ENCODE measurements around the gene SULT2B1. TPM values are rescaled to one million over a fixed set of nuclear protein-coding genes. Genes with fewer than 3 reads are reported as not detected.

The SULT2B1 gene
- total and polyA plus RNA-seq, 2 of the 4 experiments (the other 2 are of a cell fraction), result 0.09 TPM; not detected in 1

DNA sequence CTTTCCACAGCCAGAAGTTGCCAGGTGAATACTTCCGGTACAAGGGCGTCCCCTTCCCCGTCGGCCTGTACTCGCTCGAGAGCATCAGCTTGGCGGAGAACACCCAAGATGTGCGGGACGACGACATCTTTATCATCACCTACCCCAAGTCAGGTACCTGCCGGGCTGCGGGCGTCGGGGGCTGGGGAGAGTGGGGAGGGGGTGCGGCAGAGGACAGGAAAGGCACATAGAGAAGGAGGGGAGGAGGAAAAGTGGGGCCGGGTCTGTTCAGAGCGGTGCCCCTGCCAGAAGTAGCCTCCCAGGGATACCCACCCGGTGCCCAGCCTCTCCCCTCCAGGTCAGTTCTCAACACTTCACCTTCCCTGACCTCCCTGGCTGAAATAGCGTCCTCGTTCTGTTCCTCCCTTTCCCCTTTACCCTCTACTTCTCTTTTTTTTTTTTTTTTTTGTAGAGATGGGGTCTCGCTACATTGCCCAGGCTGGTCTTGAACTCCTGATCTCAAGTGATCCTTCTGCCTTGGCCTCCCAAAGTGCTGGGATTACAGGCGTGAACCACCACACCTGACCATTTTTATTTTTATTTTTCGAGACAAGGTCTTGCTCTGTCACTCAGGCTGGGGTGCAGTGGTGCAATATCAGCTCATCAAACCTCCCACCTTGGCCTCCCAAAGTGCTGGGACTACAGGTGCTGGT lies 24.1 kb downstream of the SULT2B1 start:
- BruUV-seq (replicated peaks), result no TSS peak
- no peak overlapping the region for H2BK120ac ChIP-seq (ENCODE audit: low read depth, low read length)
- ChIA-PET CTCF (no interaction called here), POLR2A (ENCODE audit: unreplicated experiment) (no interaction called here)
- no peaks in the 10 kb centered on the region for H3K36me3 ChIP-seq (ENCODE audit: control insufficient read depth, insufficient read depth, low read length)
- TF ChIP-seq BHLHE40 (IDR thresholded peaks at IDR 0.05; ENCODE audit: low read depth, low read length) (no peak), MAZ (IDR thresholded peaks at IDR 0.05; ENCODE audit: borderline replicate concordance, low read depth, low read length) (no peak), SMC3 (IDR thresholded peaks at IDR 0.05; ENCODE audit: low read depth, low read length) (no peak), RFX5 (IDR thresholded peaks at IDR 0.05; ENCODE audit: low read depth, low read length) (no peak), POLR2A (IDR thresholded peaks at IDR 0.05; ENCODE audit: low read depth, low read length) (no peak), CEBPB (IDR thresholded peaks at IDR 0.05; ENCODE audit: low read depth, low read length) (no peak), NFE2L2 (IDR thresholded peaks at IDR 0.05; ENCODE audit: low read depth, low read length) (no peak), RAD21 (IDR thresholded peaks at IDR 0.05; ENCODE audit: low read length) (no peak), FOS (IDR thresholded peaks at IDR 0.05; ENCODE audit: low read depth, low read length) (no peak), MAFK (IDR thresholded peaks at IDR 0.05; ENCODE audit: low read depth, low read length) (no peak), CHD1 (IDR thresholded peaks at IDR 0.05; ENCODE audit: low read depth, low read length) (no peak), MXI1 (IDR thresholded peaks at IDR 0.05; ENCODE audit: borderline replicate concordance, low read depth, low read length) (no peak), RCOR1 (IDR thresholded peaks at IDR 0.05; ENCODE audit: insufficient replicate concordance, low read length) (no peak)
- TF ChIP-seq, protein P1, sequence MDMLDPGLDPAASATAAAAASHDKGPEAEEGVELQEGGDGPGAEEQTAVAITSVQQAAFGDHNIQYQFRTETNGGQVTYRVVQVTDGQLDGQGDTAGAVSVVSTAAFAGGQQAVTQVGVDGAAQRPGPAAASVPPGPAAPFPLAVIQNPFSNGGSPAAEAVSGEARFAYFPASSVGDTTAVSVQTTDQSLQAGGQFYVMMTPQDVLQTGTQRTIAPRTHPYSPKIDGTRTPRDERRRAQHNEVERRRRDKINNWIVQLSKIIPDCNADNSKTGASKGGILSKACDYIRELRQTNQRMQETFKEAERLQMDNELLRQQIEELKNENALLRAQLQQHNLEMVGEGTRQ (IDR thresholded peaks at IDR 0.05; ENCODE audit: low read depth, low read length), result no peak
- TF ChIP-seq, protein P2, sequence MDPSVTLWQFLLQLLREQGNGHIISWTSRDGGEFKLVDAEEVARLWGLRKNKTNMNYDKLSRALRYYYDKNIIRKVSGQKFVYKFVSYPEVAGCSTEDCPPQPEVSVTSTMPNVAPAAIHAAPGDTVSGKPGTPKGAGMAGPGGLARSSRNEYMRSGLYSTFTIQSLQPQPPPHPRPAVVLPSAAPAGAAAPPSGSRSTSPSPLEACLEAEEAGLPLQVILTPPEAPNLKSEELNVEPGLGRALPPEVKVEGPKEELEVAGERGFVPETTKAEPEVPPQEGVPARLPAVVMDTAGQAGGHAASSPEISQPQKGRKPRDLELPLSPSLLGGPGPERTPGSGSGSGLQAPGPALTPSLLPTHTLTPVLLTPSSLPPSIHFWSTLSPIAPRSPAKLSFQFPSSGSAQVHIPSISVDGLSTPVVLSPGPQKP (IDR thresholded peaks at IDR 0.05; ENCODE audit: borderline replicate concordance, low read depth, low read length), result no peak
- TF ChIP-seq, protein P3, sequence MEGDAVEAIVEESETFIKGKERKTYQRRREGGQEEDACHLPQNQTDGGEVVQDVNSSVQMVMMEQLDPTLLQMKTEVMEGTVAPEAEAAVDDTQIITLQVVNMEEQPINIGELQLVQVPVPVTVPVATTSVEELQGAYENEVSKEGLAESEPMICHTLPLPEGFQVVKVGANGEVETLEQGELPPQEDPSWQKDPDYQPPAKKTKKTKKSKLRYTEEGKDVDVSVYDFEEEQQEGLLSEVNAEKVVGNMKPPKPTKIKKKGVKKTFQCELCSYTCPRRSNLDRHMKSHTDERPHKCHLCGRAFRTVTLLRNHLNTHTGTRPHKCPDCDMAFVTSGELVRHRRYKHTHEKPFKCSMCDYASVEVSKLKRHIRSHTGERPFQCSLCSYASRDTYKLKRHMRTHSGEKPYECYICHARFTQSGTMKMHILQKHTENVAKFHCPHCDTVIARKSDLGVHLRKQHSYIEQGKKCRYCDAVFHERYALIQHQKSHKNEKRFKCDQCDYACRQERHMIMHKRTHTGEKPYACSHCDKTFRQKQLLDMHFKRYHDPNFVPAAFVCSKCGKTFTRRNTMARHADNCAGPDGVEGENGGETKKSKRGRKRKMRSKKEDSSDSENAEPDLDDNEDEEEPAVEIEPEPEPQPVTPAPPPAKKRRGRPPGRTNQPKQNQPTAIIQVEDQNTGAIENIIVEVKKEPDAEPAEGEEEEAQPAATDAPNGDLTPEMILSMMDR (conservative IDR thresholded peaks at IDR 0.05; ENCODE audit: low read depth, low read length), result no peak
- H3K4me3 ChIP-seq (ENCODE audit: insufficient read depth, low read depth, low read length), result no peak overlapping the region
- H4K20me1 ChIP-seq (ENCODE audit: insufficient read depth, low read length), result no peaks in the 10 kb centered on the region
- H3K4me2 ChIP-seq (ENCODE audit: low read depth, low read length), result no peak overlapping the region
- no peaks in the 10 kb centered on the region for H3K79me1 ChIP-seq (ENCODE audit: low read depth in 1 of 2, low read length in 2 of 2)
- H2BK20ac ChIP-seq (ENCODE audit: low read depth, low read length), result no peak overlapping the region
- H2AK9ac ChIP-seq (replicated peaks; ENCODE audit: low read depth, low read length, poor library complexity), result no peak overlapping the region
- H3K27ac ChIP-seq (ENCODE audit: insufficient read depth, low read length), result no peak overlapping the region
- H3K9me1 ChIP-seq (ENCODE audit: insufficient read depth, low read length), result no peaks in the 10 kb centered on the region
- no peak overlapping the region for H4K5ac ChIP-seq (ENCODE audit: low read depth, low read length)
- DNase-seq, result no peak
- H2AK5ac ChIP-seq (ENCODE audit: low read depth, low read length), result no peak overlapping the region
- no peak overlapping the region for H3K23ac ChIP-seq (ENCODE audit: low read depth, low read length)
- in situ Hi-C loops (cut with MboI; ENCODE audit: low sequenced_read_pairs) (no loop called here), dilution Hi-C loops (cut with HindIII; ENCODE audit: low sequenced_read_pairs, unreplicated experiment) (no loop called here), intact Hi-C loops (cut with micrococcal nuclease) (no loop called here)
- 100% methylated on average over 1 of the region's 23 CpGs; no CpG with 5 or more reads in 1 of the 2 experiments for WGBS, 2 experiments (ENCODE audit: extremely low coverage in 2 of 2, insufficient read length in 1 of 2)
- no peak overlapping the region for H2BK5ac ChIP-seq (ENCODE audit: low read depth, low read length, poor library complexity, severe bottlenecking)
- no peaks in the 10 kb centered on the region for H3K9me3 ChIP-seq (ENCODE audit: control insufficient read depth, insufficient read depth, low read length)
- H3K9ac ChIP-seq (ENCODE audit: low read depth, low read length), result no peak overlapping the region
- H2BK15ac ChIP-seq (ENCODE audit: low read depth, low read length), result no peak overlapping the region
- no peaks in the 10 kb centered on the region for H3K4me1 ChIP-seq (ENCODE audit: control insufficient read depth, insufficient read depth, low read length)
- no peak overlapping the region for H3K14ac ChIP-seq (replicated peaks; ENCODE audit: low read depth, low read length)
- peak overlapping the region; percentile 7 for H2AFZ ChIP-seq (replicated peaks; ENCODE audit: low read length, poor library complexity)
- H3K56ac ChIP-seq (ENCODE audit: extremely low read depth, insufficient read depth, low read length), result no peak overlapping the region
- no peak for ATAC-seq (ENCODE audit: low read depth)
- H3K4ac ChIP-seq (ENCODE audit: low read depth, low read length), result no peak overlapping the region
- no peak overlapping the region for H4K8ac ChIP-seq (ENCODE audit: low read depth in 2 of 2, low read length in 2 of 2)
- no peak overlapping the region for H3K18ac ChIP-seq (ENCODE audit: low read depth, low read length)
- H3K27me3 ChIP-seq (ENCODE audit: control insufficient read depth, insufficient read depth, low read length), result no peaks in the 10 kb centered on the region
- no peak overlapping the region for H4K91ac ChIP-seq (ENCODE audit: insufficient read depth, low read depth, low read length)
